Suprapubic skin (tissue), 4 donors: Measurements from ENCODE around the gene MINDY3. TPM values are rescaled to one million over a fixed set of nuclear protein-coding genes. Genes with fewer than 3 reads are reported as not detected.
"Not testable (repeated sequence)": the region's sequence is repeated elsewhere in the genome, so short reads cannot be mapped to it uniquely, and the experiment has no call there.

Experiments used
- DNase-seq, 2 donors: peaks; one replicate each; pipeline ENCODE4 v3.0.0-alpha.2; 2019; ENCODE audit warnings: low spot score in 2 of 2
- H3K27ac ChIP-seq: fragments of 200-600 bp; sonication (generic); one replicate; pipeline ENCODE4 v1.5.1; 2019
- H3K27me3 ChIP-seq: fragments of 200-600 bp; sonication (generic); one replicate; pipeline ENCODE4 v1.5.1; 2019
- H3K36me3 ChIP-seq: fragments of 200-600 bp; sonication (generic); one replicate; pipeline ENCODE4 v1.5.1; 2019
- H3K4me1 ChIP-seq: fragments of 200-600 bp; sonication (generic); one replicate; pipeline ENCODE4 v1.5.1; 2019
- H3K4me3 ChIP-seq: fragments of 200-600 bp; sonication (generic); one replicate; pipeline ENCODE4 v1.5.1; 2019; ENCODE audit warnings: mild to moderate bottlenecking
- H3K9me3 ChIP-seq: fragments of 200-600 bp; sonication (generic); one replicate; pipeline ENCODE4 v1.5.1; 2019
- CTCF ChIP-seq, 2 donors: fragments of 200-600 bp in 1 of 2; fragments of 450-650 bp in 1 of 2; sonication (generic) in 1 of 2; IDR thresholded peaks; one replicate each; pipeline ENCODE4 v1.5.1; 2016 to 2019; ENCODE audit warnings: antibody characterized with exemption in 2 of 2, mild to moderate bottlenecking in 1 of 2, moderate library complexity in 1 of 2
- EP300 ChIP-seq: sonication (generic); formaldehyde crosslinking; IDR thresholded peaks from one replicate; pipeline ENCODE4 v1.6.1; 2017; ENCODE audit warnings: antibody characterized with exemption
- POLR2A ChIP-seq, 2 donors: fragments of 450-650 bp; IDR thresholded peaks; one replicate each; pipeline ENCODE4 v1.6.1; 2017; ENCODE audit warnings: antibody characterized with exemption in 2 of 2, mild to moderate bottlenecking in 2 of 2, moderate library complexity in 2 of 2
- POLR2AphosphoS5 ChIP-seq, 3 donors: sonication (generic); formaldehyde crosslinking; IDR thresholded peaks; one replicate each; pipeline ENCODE4 v1.6.1; 2017; ENCODE audit warnings: antibody characterized with exemption in 3 of 3
- WGBS: methylation state at CpG from one replicate; pipeline ENCODE4 v1.1.5; 2018; 5-methylcytosine and 5-hydroxymethylcytosine counted together
- total RNA-seq, 4 donors: library from RNA; depleted of rRNA; stranded (reverse); fragments of >200 nt; gene quantifications; one replicate each; pipeline ENCODE4 v1.1.0, GENCODE V29; 2016

MINDY3 gene
- total RNA-seq, 4 donors from 2014 or later, result 18.9 to 37.8 (median 24.9) TPM

GRCh38 chr10:15856328-15857015 lies 3.8 kb downstream of the MINDY3 start:
- TF ChIP-seq POLR2A (IDR thresholded peaks at IDR 0.05) (no peak), POLR2AphosphoS5 (IDR thresholded peaks at IDR 0.05) (no peak), EP300 (no peak), CTCF (IDR thresholded peaks at IDR 0.05) (no peak)
- H3K27ac ChIP-seq, result no peak overlapping the region
- no peak for DNase-seq
- no peaks in the 10 kb centered on the region for H3K9me3 ChIP-seq
- WGBS, result 64% methylated on average over 4 of the region's 4 CpGs
- no peak overlapping the region for H3K4me3 ChIP-seq
- no peaks in the 10 kb centered on the region for H3K36me3 ChIP-seq
- peaks cover 44% of the 10 kb centered on the region for H3K4me1 ChIP-seq
- no peaks in the 10 kb centered on the region for H3K27me3 ChIP-seq

- peaks cover 29% of the 10 kb centered on the region for H3K4me1 ChIP-seq
- WGBS, result 93% methylated on average over 4 of the region's 4 CpGs
- no peak overlapping the region for H3K27ac ChIP-seq
- no peaks in the 10 kb centered on the region for H3K9me3 ChIP-seq
- H3K4me3 ChIP-seq, result no peak overlapping the region
- no peaks in the 10 kb centered on the region for H3K27me3 ChIP-seq
- no peaks in the 10 kb centered on the region for H3K36me3 ChIP-seq
- no peak for DNase-seq
- TF ChIP-seq EP300 (no peak), POLR2A (IDR thresholded peaks at IDR 0.05) (no peak), POLR2AphosphoS5 (IDR thresholded peaks at IDR 0.05) (no peak), CTCF (IDR thresholded peaks at IDR 0.05) (no peak)
These were observed 6.5 kb downstream of the MINDY3 start for GRCh38 chr10:15853800-15854199.

- Histone ChIP-seq H3K4me1 (peaks cover 13% of the 10 kb centered on the region), H3K27ac (no peak overlapping the region), H3K36me3 (no peaks in the 10 kb centered on the region), H3K27me3 (no peaks in the 10 kb centered on the region), H3K9me3 (no peaks in the 10 kb centered on the region), H3K4me3 (no peak overlapping the region)
- no peak for DNase-seq
- no peak for TF ChIP-seq EP300
- no peak for TF ChIP-seq POLR2A (IDR thresholded peaks at IDR 0.05)
- no peak for TF ChIP-seq CTCF (IDR thresholded peaks at IDR 0.05)
- TF ChIP-seq POLR2AphosphoS5 (IDR thresholded peaks at IDR 0.05), result no peak
- WGBS, result 87% methylated on average over 2 of the region's 2 CpGs
These were observed 8.2 kb downstream of the MINDY3 start for GRCh38 chr10:15852111-15852557.

- H3K36me3 ChIP-seq, H3K4me1 ChIP-seq, H3K4me3 ChIP-seq, H3K27me3 ChIP-seq, DNase-seq, H3K27ac ChIP-seq, H3K9me3 ChIP-seq: not testable (repeated sequence)
- WGBS, result 90% methylated on average over 9 of the region's 9 CpGs
These were observed 9.8 kb downstream of the MINDY3 start for GRCh38 chr10:15850337-15850978.

GRCh38 chr10:15849316-15849715 lies 11.0 kb downstream of the MINDY3 start:
- H3K4me3 ChIP-seq, result no peak overlapping the region
- TF ChIP-seq POLR2A (IDR thresholded peaks at IDR 0.05), result no peak
- no peak for TF ChIP-seq POLR2AphosphoS5 (IDR thresholded peaks at IDR 0.05)
- TF ChIP-seq EP300, result no peak
- TF ChIP-seq CTCF (IDR thresholded peaks at IDR 0.05), result no peak
- no peak for DNase-seq
- H3K9me3 ChIP-seq, result no peaks in the 10 kb centered on the region
- WGBS, result 91% methylated on average over 4 of the region's 4 CpGs
- H3K36me3 ChIP-seq, result no peaks in the 10 kb centered on the region
- H3K27ac ChIP-seq, result no peak overlapping the region
- H3K4me1 ChIP-seq, result no peaks in the 10 kb centered on the region
- no peaks in the 10 kb centered on the region for H3K27me3 ChIP-seq
